G401.6 (cell line): Measurements from ENCODE around the gene GREB1L.
A peak's percentile ranks its signal among the peaks of the same experiment; 100 is the strongest.
"Not testable (repeated sequence)": the region's sequence is repeated elsewhere in the genome, so short reads cannot be mapped to it uniquely, and the experiment has no call there.

ENCODE experiments used
- FAIRE-seq: peaks from 2 replicates; lab custom pipeline; 2012; peaks lifted over from hg19 to GRCh38; lab: Jason Lieb, UNC

GREB1L gene

DNA sequence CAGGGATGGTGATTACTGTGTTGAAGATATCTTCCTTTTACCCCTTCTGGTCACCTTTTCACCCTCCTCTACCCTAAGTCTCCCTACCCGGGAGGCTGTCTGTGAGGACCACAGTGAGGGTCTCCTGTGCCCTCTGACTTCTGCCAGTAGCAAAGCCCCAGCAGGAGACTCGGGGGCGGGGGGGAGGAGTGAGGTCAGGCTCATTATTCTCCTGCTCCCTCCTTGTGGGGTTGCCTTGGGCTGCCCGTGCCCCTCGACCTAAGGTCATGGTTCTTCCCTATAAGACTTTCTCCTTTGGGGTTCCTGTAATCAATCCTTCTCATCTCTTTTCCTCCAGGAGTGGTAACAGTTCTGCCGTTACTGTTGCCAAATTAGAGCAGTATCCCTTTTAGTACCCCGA lies 65.5 kb downstream of the GREB1L start:
- no peak for FAIRE-seq

GRCh38 chr18:21309248-21309647 lies 67.2 kb downstream of the GREB1L start:
- FAIRE-seq = no peak

- not testable (repeated sequence) for FAIRE-seq
These were observed 69.9 kb downstream of the GREB1L start for GRCh38 chr18:21311980-21312379.

DNA sequence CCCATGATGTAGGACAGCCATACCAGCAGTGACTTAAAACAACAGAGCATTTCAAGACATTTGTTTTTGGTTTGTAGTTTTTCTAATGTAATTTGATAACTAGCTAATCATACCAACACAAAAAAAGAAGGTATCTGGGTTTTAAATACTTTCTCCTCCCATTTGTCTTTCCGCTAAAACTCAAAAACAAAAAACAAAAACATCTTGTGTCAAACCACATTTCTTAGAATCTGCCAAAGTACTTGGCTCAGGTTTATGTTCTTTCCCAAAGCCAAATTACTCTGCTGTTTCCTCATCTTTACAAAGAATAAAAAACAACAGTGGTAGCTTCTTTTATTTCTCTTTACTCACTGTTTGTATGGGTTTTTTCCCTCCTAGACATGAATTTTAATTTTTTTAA lies 71.5 kb downstream of the GREB1L start:
- FAIRE-seq = no peak

DNA sequence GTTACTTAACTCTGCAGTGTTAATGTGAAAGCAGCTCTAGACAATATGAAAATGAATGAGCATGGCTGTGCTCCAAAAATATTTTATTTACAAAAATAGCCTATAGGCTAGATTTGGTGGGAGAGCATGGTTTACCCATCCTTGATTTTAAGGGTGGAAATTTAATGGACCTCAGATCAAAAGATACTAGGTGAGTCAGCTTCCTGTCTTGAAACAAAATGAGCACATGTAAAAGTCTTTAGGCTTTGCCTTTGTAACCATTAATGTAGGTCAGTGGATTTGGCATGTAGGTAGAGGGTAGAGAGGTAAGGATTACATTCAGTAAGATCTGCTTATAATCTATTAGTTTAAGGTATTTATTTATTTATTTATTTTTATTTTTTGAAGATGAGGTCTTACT lies 72.7 kb downstream of the GREB1L start:
- FAIRE-seq = no peak

- FAIRE-seq = not testable (repeated sequence)
These were observed 73.1 kb downstream of the GREB1L start for GRCh38 chr18:21315126-21315525.

GRCh38 chr18:21315741-21316197 lies 73.7 kb downstream of the GREB1L start:
- no peak for FAIRE-seq

DNA sequence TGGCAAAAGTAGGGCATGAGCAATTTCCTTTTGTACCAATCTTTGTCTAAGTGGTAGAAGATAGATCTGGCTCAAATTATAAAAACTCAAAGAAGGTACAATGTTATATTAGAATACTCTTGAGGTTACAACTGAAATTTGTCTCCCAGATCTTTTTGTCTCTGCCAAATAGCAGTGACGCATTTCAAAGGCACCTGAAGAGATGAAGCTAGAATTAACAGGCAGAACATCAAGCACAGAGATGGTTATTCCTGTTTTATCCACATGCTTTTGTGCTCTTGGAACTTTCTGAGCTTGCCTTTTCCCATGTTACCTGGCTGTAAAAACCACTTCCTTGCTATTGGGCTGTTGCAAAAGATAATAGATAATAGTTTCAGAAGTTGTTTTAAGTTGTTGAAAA lies 74.3 kb downstream of the GREB1L start:
- FAIRE-seq = no peak

DNA sequence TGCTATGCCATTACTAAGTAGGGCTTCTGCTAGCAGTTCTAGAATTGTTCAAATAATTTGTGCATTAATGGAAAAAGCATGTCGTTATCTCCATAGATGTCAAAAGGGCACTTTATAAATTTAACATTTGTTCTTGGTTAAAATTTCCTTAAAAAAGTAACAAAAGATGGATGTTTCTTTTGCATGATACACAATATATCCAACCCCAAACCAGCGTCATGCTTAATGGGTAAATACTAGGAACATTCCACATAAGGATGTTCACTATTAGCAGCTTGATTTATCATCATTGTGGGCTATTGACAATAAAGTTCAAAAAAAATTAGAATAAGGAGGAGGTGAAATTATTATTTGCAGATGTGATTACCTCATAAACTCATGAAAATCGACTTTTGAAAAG lies 79.7 kb downstream of the GREB1L start:
- FAIRE-seq = no peak

DNA sequence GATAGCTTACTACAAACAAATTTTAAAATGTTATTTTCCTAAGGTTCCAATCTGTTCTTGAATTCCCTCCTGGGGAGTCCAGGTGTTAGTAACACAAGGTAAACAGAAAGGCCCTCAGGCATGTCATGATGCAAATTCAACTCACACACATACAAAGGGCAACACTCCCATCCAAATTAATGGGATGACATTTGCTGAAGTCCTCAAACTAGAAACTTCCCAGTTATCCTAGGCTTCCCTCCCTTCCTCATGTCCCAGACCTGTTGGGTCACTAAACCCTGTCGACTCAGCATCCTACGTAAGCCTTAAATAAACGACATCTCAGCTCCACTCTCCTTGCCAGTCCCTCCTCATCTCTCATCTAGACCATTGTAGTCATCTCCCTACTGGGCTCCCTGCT lies 85.1 kb downstream of the GREB1L start:
- FAIRE-seq = no peak

DNA sequence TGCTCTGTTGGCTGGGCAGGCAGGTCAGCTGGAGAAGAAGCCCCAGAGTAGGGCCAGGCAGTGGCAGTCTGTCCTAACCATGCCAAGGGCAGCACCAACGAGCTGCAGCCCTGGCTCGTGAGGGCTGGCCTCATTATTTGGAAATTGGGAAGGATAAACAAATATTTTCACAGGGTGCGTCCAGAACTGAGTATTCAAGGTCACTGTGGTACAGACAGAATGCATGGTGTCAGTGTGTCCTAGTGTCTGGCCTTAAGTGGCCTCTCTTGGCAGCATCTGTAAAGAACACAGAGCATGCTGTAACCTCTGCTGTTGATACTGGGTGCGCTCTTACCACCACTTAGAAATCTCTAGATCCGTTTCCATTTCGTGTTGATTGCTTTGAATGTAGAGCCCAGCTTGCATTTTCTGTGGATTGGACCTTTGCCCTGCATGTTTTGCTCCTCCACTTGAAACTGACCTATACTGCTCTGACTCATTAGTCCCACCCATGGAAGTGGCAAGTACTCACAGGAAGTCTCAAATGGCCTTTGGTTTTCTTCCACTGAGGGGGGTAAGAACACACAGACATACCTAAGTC lies 88.2 kb downstream of the GREB1L start:
- FAIRE-seq = no peak

- FAIRE-seq = no peak
These were observed 89.0 kb downstream of the GREB1L start for GRCh38 chr18:21331065-21331464.

DNA sequence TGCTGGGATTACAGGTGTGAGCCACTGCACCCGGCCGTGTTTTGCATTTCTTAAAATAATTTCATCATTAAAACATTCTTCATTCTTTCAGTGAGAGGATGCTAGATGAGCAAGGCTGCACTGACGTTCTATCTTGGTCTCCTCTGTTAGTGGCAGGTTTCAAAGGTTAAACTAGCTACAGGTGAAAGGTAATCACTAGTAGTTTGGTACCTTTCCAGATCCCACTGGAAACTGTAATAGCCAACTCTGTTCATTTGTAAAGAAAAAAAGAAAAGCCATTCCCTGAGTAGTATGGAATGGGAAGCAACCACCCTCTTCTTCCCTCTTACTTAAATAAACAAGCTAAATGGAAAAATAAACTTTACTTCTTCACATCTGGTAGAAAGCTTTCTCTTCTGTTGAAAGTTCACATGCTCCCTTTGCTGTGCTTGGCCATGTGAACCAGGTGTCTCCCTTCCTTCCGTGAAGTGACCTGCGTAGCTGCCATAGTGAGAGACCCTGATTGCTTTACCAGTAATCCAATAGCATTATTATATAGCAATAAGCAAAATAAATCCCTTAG lies 94.0 kb downstream of the GREB1L start:
- no peak for FAIRE-seq

DNA sequence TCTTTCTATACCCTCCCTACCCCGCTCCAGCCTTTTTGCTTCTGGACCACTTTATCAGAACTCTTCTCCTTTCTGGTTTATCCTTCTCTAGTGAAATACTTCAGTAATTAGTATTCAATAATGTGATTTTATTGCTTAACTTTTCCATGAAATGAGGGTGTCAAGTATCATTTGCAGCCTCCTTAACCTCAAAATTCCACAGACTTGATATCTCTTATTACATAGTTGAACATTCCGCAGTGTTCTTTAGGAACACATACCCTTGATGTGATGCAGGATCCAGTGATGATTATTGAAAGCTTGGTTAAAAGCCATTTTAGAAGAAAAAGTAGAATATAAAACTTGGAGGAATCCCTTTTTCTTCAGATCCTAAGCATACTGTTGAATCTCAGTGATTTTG lies 94.8 kb downstream of the GREB1L start:
- FAIRE-seq = no peak

- no peak for FAIRE-seq
These were observed 99.1 kb downstream of the GREB1L start for GRCh38 chr18:21341141-21341540.

DNA sequence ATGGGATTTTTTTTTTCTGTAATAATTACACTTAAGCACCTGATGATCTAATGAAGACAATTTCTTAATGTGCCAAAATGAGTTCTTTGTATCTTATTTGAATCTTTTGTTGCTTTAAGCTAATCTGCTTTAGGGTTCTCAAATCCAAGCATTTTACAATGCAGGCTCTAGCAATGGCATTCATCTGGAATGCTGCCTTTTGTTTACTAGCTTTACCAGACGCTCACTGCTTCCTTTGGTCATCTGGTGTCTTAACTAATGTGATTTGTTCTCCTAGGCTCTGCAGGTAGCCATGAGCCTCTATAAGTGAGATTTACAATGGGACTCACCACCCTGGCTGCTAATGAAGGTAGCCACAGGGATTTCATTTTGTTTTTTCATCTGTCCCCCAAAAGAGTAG lies 100.3 kb downstream of the GREB1L start:
- no peak for FAIRE-seq

GRCh38 chr18:21344860-21345259 lies 102.8 kb downstream of the GREB1L start:
- FAIRE-seq = no peak

- no peak for FAIRE-seq
These were observed 103.8 kb downstream of the GREB1L start for GRCh38 chr18:21345840-21346239.

DNA sequence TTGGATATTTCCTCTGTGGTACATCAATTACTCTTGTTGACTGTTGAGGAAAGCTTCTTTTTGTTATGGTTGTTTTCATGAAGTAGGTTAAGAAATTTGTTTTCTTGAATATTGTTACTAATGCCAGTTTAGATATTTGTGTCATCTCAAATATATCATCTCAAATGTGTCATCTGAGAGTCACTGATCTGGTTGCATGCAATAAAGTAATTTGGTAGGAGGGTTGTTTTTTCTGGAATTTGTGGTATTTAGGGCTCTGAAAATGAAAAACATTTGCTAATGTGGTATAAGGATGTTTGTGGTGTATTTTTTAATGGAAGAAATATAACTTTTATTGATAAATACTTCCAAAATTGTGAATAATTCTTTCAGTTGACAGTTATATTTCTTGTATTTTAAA lies 117.7 kb downstream of the GREB1L start:
- FAIRE-seq = peak; percentile 23

DNA sequence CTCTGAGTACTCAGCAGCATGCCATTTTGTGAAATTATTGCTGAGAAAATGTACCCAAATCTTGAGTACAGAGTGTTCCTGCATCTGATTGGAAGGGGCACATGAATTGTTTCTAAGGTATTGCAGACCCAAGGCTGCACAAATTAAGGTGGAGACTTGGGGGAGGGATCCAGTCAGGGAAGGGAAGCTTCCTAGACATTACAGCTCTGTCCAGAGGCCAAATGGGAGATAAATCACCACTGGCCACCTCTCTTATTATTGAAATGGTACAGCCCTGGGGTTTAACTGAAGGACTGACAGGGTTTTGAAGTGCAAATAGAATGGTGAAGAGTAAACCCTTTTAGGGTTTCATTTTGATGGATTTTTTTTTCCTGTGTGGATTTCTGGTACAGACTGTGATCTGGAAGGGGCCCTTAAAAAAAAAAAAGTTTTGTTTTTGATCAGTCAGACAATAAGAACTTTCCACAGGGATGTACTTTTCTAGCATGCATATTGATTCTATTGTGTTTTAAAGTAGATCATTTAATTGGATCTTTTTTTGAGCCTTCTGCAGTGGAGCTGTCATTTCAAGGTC lies 119.4 kb downstream of the GREB1L start:
- FAIRE-seq = peak; percentile 51

DNA sequence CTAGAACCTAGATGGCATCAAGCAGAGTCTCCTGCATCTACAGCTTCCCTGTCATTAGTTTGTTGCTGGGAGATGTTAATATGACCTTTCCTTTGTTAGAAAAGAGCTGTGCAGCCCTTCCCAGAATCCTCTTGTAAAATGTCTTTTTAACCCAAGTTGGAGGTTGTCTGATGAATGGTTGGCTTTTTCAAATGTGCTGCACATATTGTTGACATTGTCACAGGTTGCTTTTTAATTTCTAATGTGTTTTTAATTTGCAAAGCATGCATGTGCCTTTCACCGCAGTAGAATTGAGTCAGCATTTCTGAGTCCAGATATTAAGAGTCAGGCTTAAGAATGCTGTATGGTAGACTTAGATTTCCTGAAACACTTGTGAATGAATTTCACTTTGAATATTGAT lies 120.8 kb downstream of the GREB1L start:
- no peak for FAIRE-seq

- FAIRE-seq = no peak
These were observed 121.3 kb downstream of the GREB1L start for GRCh38 chr18:21363348-21363747.

GRCh38 chr18:21364471-21364870 lies 122.4 kb downstream of the GREB1L start:
- no peak for FAIRE-seq

GRCh38 chr18:21366896-21367295 lies 124.9 kb downstream of the GREB1L start:
- FAIRE-seq = peak; percentile 94
